Pancreas (tissue), 10 donors: ENCODE measurements around the gene CSRNP3. TPM values are rescaled to one million over a fixed set of nuclear protein-coding genes. Genes with fewer than 3 reads are reported as not detected.
A peak's percentile ranks its signal among the peaks of the same experiment; 100 is the strongest.

Experiments used
- ATAC-seq, 4 donors: fragments of 200-7000 bp; cut with Tn5 transposase; one replicate each; pipeline versions ENCODE4 v1.8.0 to v1.9.1; 2020; ENCODE audit warnings: mild to moderate bottlenecking in 4 of 4, moderate library complexity in 4 of 4
- DNase-seq, 6 donors: peaks; one replicate each; pipeline ENCODE4 v3.0.0-alpha.2; 2020
- FAIRE-seq: peaks from 2 replicates; lab custom pipeline; 2012; peaks lifted over from hg19 to GRCh38; lab: Jason Lieb, UNC
- H3K27ac ChIP-seq, 4 donors: fragments of 200-600 bp; sonication (generic); 1 replicate in 3 of 4; 2 replicates in 1 of 4; pipeline versions ENCODE4 v1.5.0 to v1.8.0; 2020
- H3K27me3 ChIP-seq, 4 donors: fragments of 200-600 bp; one replicate each; pipeline ENCODE4 v1.8.0; 2021
- H3K36me3 ChIP-seq, 3 donors: fragments of 200-600 bp; sonication (generic) in 1 of 3; one replicate each; pipeline versions ENCODE4 v1.5.0 to v1.8.0; 2020 to 2021
- H3K4me1 ChIP-seq, 3 donors: fragments of 200-600 bp; one replicate each; pipeline ENCODE4 v1.8.0; 2021
- H3K4me3 ChIP-seq, 4 donors: fragments of 200-600 bp; sonication (generic) in 2 of 4; one replicate each; pipeline versions ENCODE4 v1.5.0 to v1.8.0; 2020 to 2021
- H3K9me3 ChIP-seq, 4 donors: fragments of 200-600 bp; one replicate each; pipeline ENCODE4 v1.8.0; 2021
- WGBS, 2 donors: extraction: QIAGEN DNeasy Blood & Tissue Kit; methylation state at CpG; one replicate each; pipeline ENCODE4 v1.1.7; 2013; 5-methylcytosine and 5-hydroxymethylcytosine counted together
- intact Hi-C, 3 donors: fragments of 100-400 bp; cut with DNase I; formaldehyde crosslinking; loops; one replicate each; pipeline versions ENCODE4 v1.11.1 to v1.14.2; 2022
- polyA plus RNA-seq, 2 donors: library from polyadenylated mRNA; stranded (reverse); fragments of 200-250 nt; gene quantifications; one replicate each; pipeline ENCODE4 v1.2.3, GENCODE V29; 2013
- total RNA-seq, 6 donors: library from RNA; stranded (reverse); fragmentation: NEBNext Ultra II Directional in 4 of 6; extraction: Animal tissue kit (Norgen Biotek cat#: 25700) in 4 of 6; gene quantifications; one replicate each; pipeline versions ENCODE4 v1.2.1 to v1.2.4, GENCODE V29; 2021 to 2023
- TF ChIP-seq, protein P1 (sequence below), 4 donors: fragments of 200-600 bp; sonication (generic) in 3 of 4; IDR thresholded peaks; one replicate each; pipeline versions ENCODE4 v1.5.0 to v1.8.0; 2021; ENCODE audit warnings: antibody characterized with exemption in 4 of 4
- donor health status: healthy with polysubstance abuse.
- donor health status: DM: no; HTN: no; CAD: no; lungs with moderate emphysema.
- donor health status: DM: no; HTN: no; CAD: no.
- donor health status: control.
- donor health status: control.
- donor health status: Bipolar disorder and iron deficiency.
- donor health status: DM: yes; HTN: yes; CAD: no.
- donor health status: DM: no; HTN: no; CAD: no.
- donor health status: DM: no; HTN: no; CAD: no.
- donor health status: DM: yes; HTN: yes; CAD: no.

The CSRNP3 gene
- total and polyA plus RNA-seq, 8 donors = 0.91 to 4.8 (median 3.1) TPM

- H3K4me1 ChIP-seq = no peaks in the 10 kb centered on the region
- TF ChIP-seq, protein P1, sequence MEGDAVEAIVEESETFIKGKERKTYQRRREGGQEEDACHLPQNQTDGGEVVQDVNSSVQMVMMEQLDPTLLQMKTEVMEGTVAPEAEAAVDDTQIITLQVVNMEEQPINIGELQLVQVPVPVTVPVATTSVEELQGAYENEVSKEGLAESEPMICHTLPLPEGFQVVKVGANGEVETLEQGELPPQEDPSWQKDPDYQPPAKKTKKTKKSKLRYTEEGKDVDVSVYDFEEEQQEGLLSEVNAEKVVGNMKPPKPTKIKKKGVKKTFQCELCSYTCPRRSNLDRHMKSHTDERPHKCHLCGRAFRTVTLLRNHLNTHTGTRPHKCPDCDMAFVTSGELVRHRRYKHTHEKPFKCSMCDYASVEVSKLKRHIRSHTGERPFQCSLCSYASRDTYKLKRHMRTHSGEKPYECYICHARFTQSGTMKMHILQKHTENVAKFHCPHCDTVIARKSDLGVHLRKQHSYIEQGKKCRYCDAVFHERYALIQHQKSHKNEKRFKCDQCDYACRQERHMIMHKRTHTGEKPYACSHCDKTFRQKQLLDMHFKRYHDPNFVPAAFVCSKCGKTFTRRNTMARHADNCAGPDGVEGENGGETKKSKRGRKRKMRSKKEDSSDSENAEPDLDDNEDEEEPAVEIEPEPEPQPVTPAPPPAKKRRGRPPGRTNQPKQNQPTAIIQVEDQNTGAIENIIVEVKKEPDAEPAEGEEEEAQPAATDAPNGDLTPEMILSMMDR (IDR thresholded peaks at IDR 0.05) = no peak
- no peak for FAIRE-seq
- H3K27ac ChIP-seq = no peak overlapping the region
- intact Hi-C loops = no loop called here
- no peaks in the 10 kb centered on the region for H3K27me3 ChIP-seq
- no peak for ATAC-seq
- H3K36me3 ChIP-seq = no peaks in the 10 kb centered on the region
- no peak overlapping the region for H3K4me3 ChIP-seq
- no peak for DNase-seq
- WGBS, 2 donors = 98% methylated on average over 2 of the region's 2 CpGs
- H3K9me3 ChIP-seq = no peaks in the 10 kb centered on the region
These were observed 217.3 kb downstream of the CSRNP3 start for GRCh38 chr2:165686800-165687199.

DNA sequence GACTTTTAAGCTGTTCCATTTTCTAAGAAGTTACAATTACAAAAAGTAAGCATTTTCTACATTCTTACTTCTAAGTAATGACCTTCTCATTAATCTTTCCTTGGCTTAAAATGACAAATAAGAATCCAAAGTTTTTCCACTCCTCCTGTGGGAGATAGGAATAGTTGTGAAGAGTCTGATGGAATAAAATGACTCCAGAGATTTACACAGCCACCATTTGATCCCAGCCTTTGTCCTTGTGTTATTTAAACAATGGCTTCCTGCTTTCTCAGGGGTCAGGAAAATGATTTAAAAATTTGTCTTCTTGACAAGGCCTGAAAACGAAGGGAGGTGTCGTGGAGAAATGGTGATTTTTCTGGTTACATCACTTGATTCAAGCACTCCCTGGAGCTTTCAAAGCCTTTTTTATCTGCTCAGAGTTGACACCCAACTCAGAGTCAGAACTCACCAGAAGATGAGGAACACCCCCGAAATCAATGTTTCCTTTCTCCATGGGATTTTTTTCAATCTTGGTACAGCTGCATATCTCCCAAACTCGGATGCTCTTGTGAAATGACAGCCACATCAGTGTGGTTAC lies 218.0 kb downstream of the CSRNP3 start:
- H3K9me3 ChIP-seq = no peaks in the 10 kb centered on the region
- H3K27ac ChIP-seq = no peak overlapping the region
- TF ChIP-seq, protein P1 (IDR thresholded peaks at IDR 0.05) = no peak
- intact Hi-C loops = no loop called here
- no peak for FAIRE-seq
- no peaks in the 10 kb centered on the region for H3K36me3 ChIP-seq
- no peak for DNase-seq
- H3K4me1 ChIP-seq = no peaks in the 10 kb centered on the region
- H3K27me3 ChIP-seq = no peaks in the 10 kb centered on the region
- no peak overlapping the region for H3K4me3 ChIP-seq
- 73 to 79% methylated on average over 4 of the region's 4 CpGs for WGBS, 2 donors
- ATAC-seq = no peak

GRCh38 chr2:165691615-165692014 lies 222.1 kb downstream of the CSRNP3 start:
- no peaks in the 10 kb centered on the region for H3K36me3 ChIP-seq
- WGBS, 2 donors = 75 to 77% methylated on average over 7 of the region's 7 CpGs
- H3K4me3 ChIP-seq = no peak overlapping the region
- H3K9me3 ChIP-seq = no peaks in the 10 kb centered on the region
- DNase-seq = peak in 1 of 6 donors; percentile 13
- no peak for FAIRE-seq
- no peaks in the 10 kb centered on the region for H3K27me3 ChIP-seq
- ATAC-seq = no peak
- H3K4me1 ChIP-seq = no peaks in the 10 kb centered on the region
- no peak overlapping the region for H3K27ac ChIP-seq
- TF ChIP-seq, protein P1 (IDR thresholded peaks at IDR 0.05) = no peak
- intact Hi-C loops = no loop called here

GRCh38 chr2:165692906-165693305 lies 223.4 kb downstream of the CSRNP3 start:
- Histone ChIP-seq H3K27me3 (no peaks in the 10 kb centered on the region), H3K9me3 (no peaks in the 10 kb centered on the region), H3K27ac (no peak overlapping the region), H3K4me1 (no peaks in the 10 kb centered on the region), H3K4me3 (no peak overlapping the region), H3K36me3 (no peaks in the 10 kb centered on the region)
- ATAC-seq = no peak
- no peak for DNase-seq
- TF ChIP-seq, protein P1 (IDR thresholded peaks at IDR 0.05) = no peak
- no peak for FAIRE-seq
- WGBS, 2 donors = 83 to 86% methylated on average over 3 of the region's 3 CpGs
- intact Hi-C loops = no loop called here

DNA sequence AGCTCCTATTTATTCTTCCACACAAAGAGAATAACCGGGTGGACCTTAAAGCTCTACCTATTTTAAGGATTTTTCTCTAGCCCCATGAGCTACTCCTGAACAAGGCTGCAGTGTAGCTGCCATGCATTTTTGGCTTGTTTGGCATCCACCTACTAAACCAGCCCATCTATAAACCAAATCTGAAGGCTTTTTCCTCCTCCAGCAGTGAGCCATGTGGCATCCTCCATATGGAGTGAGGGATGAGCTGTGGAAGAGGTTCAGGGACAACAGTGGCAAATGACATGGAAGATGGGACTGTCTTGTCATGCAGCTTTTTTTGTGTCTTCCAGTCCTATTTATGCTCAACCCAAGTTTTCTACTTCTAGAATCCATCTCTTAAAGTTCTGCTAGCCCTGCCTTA lies 224.3 kb downstream of the CSRNP3 start:
- H3K4me1 ChIP-seq = no peaks in the 10 kb centered on the region
- no peak overlapping the region for H3K27ac ChIP-seq
- H3K27me3 ChIP-seq = no peaks in the 10 kb centered on the region
- ATAC-seq (no peak), FAIRE-seq (no peak), DNase-seq (no peak)
- 89 to 92% methylated on average over 1 of the region's 1 CpG for WGBS, 2 donors
- H3K36me3 ChIP-seq = no peaks in the 10 kb centered on the region
- no peak overlapping the region for H3K4me3 ChIP-seq
- intact Hi-C loops = no loop called here
- TF ChIP-seq, protein P1 (IDR thresholded peaks at IDR 0.05) = no peak
- no peaks in the 10 kb centered on the region for H3K9me3 ChIP-seq
